Naive B cell (primary cell): Measurements from ENCODE around the gene TPP1. TPM values are rescaled to one million over a fixed set of nuclear protein-coding genes. Genes with fewer than 3 reads are reported as not detected.

ENCODE experiments used
- ATAC-seq, 2 donors: fragments of 150-1000 bp; cut with Tn5 transposase; 2 replicates each; pipeline ENCODE4 v1.10.0; 2021; ENCODE audit warnings: low read depth in 2 of 2, mild to moderate bottlenecking in 2 of 2, moderate library complexity in 2 of 2
- DNase-seq: peaks from one replicate; pipeline ENCODE4 v3.0.0; 2022
- H3K27ac Mint-ChIP-seq, 6 donors: one replicate each; pipeline ENCODE4 v1.8.0; 2020 to 2022; ENCODE audit warnings: mild to moderate bottlenecking in 6 of 6, mixed read lengths in 6 of 6, moderate library complexity in 5 of 6, inconsistent platforms in 2 of 6
- H3K27me3 Mint-ChIP-seq, 3 donors: one replicate each; pipeline ENCODE4 v1.8.0; 2021 to 2022; ENCODE audit warnings: mixed read lengths in 3 of 3, mild to moderate bottlenecking in 1 of 3
- H3K36me3 Mint-ChIP-seq, 2 donors: one replicate each; pipeline ENCODE4 v1.8.0; 2020 to 2022; ENCODE audit warnings: mixed read lengths in 2 of 2, inconsistent platforms in 1 of 2, mild to moderate bottlenecking in 1 of 2
- H3K4me1 Mint-ChIP-seq, 3 donors: one replicate each; pipeline ENCODE4 v1.8.0; 2020 to 2022; ENCODE audit warnings: mixed read lengths in 3 of 3, inconsistent platforms in 1 of 3, mild to moderate bottlenecking in 1 of 3, moderate library complexity in 1 of 3
- H3K4me3 Mint-ChIP-seq, 8 donors: one replicate each; pipeline ENCODE4 v1.8.0; 2020 to 2022; ENCODE audit warnings: mild to moderate bottlenecking in 8 of 8, mixed read lengths in 8 of 8, moderate library complexity in 8 of 8, inconsistent platforms in 2 of 8
- H3K9me3 Mint-ChIP-seq, 7 donors: one replicate each; pipeline ENCODE4 v1.8.0; 2020 to 2022; ENCODE audit warnings: mixed read lengths in 7 of 7, mild to moderate bottlenecking in 5 of 7, inconsistent platforms in 2 of 7, moderate library complexity in 1 of 7
- polyA plus RNA-seq, 6 donors: library from polyadenylated mRNA; unstranded; fragments of 300-500 nt; fragmentation: Illumina TruSeq; gene quantifications; one replicate each; pipeline ENCODE4 v1.2.3, GENCODE V29; 2021; ENCODE audit warnings: low read depth in 6 of 6

The TPP1 gene
- polyA plus RNA-seq, 6 donors from 2014 or later, result 146 to 198 (median 176) TPM

DNA sequence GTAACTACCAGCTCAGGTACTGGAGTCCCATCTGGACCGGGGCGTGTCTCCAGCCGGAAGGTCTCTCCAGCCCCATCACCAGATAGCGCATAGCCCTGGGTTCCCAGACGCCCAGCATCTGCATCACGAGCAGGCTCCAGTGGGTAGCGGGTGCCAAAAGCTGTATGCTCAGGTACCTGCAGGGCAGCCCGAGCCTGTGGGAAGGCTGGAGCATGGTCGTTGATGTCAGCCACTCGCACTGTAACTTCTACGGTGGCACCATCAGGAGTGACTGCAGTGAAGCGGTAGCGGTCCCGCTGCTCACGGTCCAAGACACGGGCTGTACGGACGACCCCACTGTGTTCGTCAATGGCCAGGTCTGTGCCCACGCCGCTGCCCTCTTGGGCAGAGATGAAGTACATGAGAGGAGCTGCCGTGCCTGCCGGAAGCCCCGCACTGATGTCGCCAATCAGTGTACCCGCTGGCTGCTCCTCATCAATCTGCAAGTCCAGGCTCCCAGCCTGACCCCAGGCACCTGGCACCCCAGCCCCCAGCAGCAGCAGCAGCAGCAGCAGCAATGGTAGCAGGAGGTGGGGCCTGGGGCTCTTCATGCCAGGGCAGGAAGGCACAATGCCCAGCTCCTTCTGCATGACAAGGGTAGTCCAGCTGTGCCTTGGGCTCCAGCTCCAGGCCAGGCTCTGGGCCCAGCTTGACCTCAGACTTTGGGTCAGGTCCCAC is 21.9 kb upstream of the TPP1 start:
- ATAC-seq (no peak), DNase-seq (no peak)
- H3K4me1 Mint-ChIP-seq, result peaks cover 0 to 6% (median 4%) of the 10 kb centered on the region in 3 donors
- H3K9me3 Mint-ChIP-seq, result no peaks in the 10 kb centered on the region
- H3K27me3 Mint-ChIP-seq, result no peaks in the 10 kb centered on the region
- H3K4me3 Mint-ChIP-seq, result no peak overlapping the region
- no peaks in the 10 kb centered on the region for H3K36me3 Mint-ChIP-seq
- H3K27ac Mint-ChIP-seq, result no peak overlapping the region

DNA sequence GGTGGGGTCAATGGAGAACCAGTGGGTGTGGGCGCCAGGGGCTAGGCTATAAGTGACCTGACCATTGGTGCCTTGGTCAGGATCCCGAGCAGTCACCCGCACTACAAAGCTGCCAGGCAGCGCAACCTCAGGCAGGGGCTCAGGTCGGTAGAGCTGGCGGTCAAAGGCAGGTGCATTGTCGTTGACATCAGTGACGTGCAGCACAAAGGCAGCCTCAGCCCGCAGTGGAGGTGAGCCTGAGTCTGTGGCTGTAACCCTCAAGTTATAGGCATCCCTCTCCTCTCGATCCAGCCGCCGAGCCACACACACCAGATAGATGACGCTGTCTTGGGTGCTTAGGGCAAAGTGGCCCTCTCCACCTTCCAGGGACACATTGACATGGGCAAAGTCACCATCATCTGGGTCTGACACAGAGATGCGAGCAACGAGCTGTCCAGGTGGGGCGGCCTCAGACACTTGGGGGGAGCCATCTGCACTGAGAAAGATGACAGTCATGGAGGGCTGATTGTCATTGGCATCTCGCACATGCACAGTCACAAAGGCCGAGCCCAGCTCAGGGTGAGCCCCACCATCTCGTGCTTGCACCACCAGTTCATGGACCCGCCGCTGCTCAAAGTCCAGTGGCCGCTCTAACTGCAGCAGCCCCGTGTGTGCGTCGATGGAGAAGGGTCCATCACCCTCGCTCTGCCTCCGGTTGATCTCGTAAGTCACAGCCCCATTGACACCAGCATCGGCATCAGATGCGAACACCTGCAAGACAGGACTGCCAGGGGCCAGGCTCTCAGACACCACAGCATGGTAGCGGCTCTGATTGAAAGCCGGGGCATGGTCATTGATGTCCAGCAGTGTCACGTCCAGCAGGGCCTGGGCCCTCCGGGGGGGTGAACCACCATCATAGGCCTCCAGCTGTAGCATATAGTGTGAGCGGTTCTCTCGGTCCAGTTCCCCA is 21.1 kb upstream of the TPP1 start:
- no peak overlapping the region for H3K27ac Mint-ChIP-seq

GRCh38 chr11:6638429-6638828 is 19.2 kb upstream of the TPP1 start:
- no peaks in the 10 kb centered on the region for H3K27me3 Mint-ChIP-seq
- H3K9me3 Mint-ChIP-seq, result no peaks in the 10 kb centered on the region
- no peaks in the 10 kb centered on the region for H3K36me3 Mint-ChIP-seq
- no peak overlapping the region for H3K4me3 Mint-ChIP-seq
- DNase-seq, result no peak
- peaks cover 0 to 6% (median 4%) of the 10 kb centered on the region in 3 donors for H3K4me1 Mint-ChIP-seq
- no peak for ATAC-seq
- H3K27ac Mint-ChIP-seq, result no peak overlapping the region

More for the DNA sequence above, 21.1 kb upstream of the TPP1 start:
- peaks cover 0 to 6% (median 4%) of the 10 kb centered on the region in 3 donors for H3K4me1 Mint-ChIP-seq
- DNase-seq (no peak), ATAC-seq (no peak)
- no peaks in the 10 kb centered on the region for H3K9me3 Mint-ChIP-seq
- no peaks in the 10 kb centered on the region for H3K36me3 Mint-ChIP-seq
- no peaks in the 10 kb centered on the region for H3K27me3 Mint-ChIP-seq
- no peak overlapping the region for H3K4me3 Mint-ChIP-seq

- ATAC-seq, result no peak
- no peak for DNase-seq
- H3K4me3 Mint-ChIP-seq, result no peak overlapping the region
- no peaks in the 10 kb centered on the region for H3K36me3 Mint-ChIP-seq
- H3K9me3 Mint-ChIP-seq, result no peaks in the 10 kb centered on the region
- H3K4me1 Mint-ChIP-seq, result peaks cover 0 to 6% (median 4%) of the 10 kb centered on the region in 3 donors
- no peak overlapping the region for H3K27ac Mint-ChIP-seq
- no peaks in the 10 kb centered on the region for H3K27me3 Mint-ChIP-seq
Measured at GRCh38 chr11:6637871-6638270, 18.6 kb upstream of the TPP1 start.

- ATAC-seq, result no peak
- no peaks in the 10 kb centered on the region for H3K36me3 Mint-ChIP-seq
- H3K27me3 Mint-ChIP-seq, result no peaks in the 10 kb centered on the region
- peaks cover 0 to 6% (median 4%) of the 10 kb centered on the region in 3 donors for H3K4me1 Mint-ChIP-seq
- DNase-seq, result no peak
- no peaks in the 10 kb centered on the region for H3K9me3 Mint-ChIP-seq
- no peak overlapping the region for H3K27ac Mint-ChIP-seq
- no peak overlapping the region for H3K4me3 Mint-ChIP-seq
Measured at GRCh38 chr11:6636480-6636879, 17.3 kb upstream of the TPP1 start.

DNA sequence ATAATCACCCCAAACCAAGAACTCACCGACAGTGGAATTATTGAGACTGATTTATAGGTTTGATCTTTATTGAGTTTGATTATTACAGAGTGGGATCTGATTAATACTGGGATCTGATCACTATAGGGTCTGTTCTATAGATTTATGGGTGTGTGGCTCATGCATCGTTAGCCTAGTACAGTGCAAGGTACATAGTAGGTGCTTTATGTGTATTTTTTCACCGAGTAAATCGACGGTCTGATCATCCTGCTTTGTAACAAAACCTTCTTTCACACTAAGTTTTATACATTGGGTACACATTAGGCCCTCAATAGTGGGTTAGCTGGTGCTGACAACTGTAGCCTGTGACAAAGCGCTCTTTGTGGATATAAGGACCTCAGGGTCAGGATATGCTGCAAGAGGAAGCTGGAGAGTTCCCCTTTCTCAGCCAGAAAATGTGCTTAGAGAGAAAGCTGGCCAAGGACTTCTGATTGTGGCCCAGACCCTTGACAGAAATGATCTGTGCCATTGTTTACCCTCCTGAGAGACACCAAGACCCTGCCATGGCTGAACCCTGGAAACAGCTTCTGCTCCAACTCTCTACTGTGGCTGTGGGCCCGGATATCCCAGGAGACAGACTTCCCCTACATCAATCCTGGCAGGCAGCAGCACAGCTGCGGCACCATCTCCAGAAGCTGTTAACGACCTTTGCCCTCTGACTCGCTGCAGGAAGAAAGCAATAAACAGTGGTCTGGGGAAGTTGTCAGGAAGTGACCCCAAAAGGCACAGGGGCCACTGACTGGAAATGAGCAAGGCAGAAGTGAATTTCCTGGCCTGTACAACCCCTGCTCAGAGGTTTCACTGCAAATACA is 16.1 kb upstream of the TPP1 start:
- Mint-ChIP-seq H3K27me3 (no peaks in the 10 kb centered on the region), H3K36me3 (no peaks in the 10 kb centered on the region), H3K9me3 (no peaks in the 10 kb centered on the region), H3K4me3 (no peak overlapping the region), H3K4me1 (peaks cover 0 to 6% (median 4%) of the 10 kb centered on the region in 3 donors), H3K27ac (no peak overlapping the region)
- DNase-seq (no peak), ATAC-seq (peak in 1 of 2 donors; percentile 35)

DNA sequence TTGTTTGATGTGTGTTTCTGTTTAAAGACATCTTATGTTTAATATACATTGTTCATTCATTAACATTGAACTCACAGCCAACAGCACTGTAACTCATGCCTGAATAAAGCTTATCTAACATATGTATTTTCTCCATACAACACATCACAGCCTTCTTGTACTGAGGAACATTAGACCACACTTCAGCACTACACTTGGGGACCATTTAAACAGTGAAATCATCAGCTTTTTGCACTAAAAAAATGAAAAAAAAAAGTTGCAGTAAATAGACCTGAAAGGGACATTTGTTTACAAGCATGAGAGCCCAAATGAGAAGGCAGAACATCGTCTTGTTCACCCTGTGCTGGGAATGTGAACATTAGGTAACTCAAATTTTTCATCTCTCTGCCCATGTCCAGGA is 15.3 kb upstream of the TPP1 start:
- H3K4me1 Mint-ChIP-seq, result peaks cover 0 to 4% (median 3%) of the 10 kb centered on the region in 3 donors
- H3K9me3 Mint-ChIP-seq, result no peaks in the 10 kb centered on the region
- DNase-seq (no peak), ATAC-seq (no peak)
- no peaks in the 10 kb centered on the region for H3K36me3 Mint-ChIP-seq
- no peak overlapping the region for H3K27ac Mint-ChIP-seq
- no peak overlapping the region for H3K4me3 Mint-ChIP-seq
- H3K27me3 Mint-ChIP-seq, result no peaks in the 10 kb centered on the region

DNA sequence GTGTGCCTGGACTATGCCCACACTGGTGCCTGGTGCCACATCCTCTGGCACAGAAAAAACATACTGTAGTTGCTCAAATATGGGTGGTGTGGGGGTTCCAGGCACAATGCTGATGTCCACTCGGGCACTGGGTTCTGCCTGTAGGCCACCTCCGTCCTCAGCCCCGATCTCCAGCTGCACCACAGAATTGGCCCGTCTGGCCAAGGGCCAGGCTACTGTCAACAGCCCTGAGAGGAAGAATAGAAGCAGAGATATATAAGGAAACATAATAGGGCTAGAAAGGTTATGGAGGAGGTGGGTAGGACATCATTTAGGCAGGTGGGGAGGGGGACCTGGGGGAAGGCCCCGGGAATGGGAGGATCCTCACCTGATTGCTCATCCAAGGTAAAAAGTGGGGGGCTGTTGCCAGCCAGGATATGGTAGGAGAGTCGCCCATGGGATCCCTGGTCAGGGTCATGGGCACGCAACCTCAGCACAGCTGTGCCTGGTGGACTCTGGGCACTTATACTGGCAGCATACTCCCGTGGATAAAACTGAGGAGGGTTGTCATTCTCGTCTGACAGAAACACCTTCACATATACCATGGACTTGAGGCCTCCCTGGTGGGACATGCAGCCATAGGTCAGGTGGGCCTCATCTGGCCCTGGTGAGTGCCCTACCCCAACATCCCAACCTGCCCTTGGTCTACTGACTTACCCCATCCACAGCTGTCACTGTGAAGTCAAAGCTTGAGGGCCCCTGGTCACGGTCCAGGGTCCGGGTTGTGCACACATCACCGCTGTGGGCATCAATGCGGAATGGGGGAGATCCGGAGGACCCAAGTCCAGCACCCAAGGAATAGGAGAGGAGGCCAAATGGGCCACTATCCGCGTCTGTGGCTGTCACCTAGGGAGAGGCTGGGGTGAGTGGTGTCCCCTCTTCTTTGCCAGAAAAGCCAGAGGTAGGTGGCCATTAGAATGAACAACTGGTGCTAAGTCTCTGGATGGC is 14.5 kb upstream of the TPP1 start:
- Mint-ChIP-seq H3K27ac (no peak overlapping the region), H3K36me3 (no peaks in the 10 kb centered on the region), H3K4me1 (no peaks in the 10 kb centered on the region), H3K4me3 (no peak overlapping the region), H3K27me3 (no peaks in the 10 kb centered on the region), H3K9me3 (no peaks in the 10 kb centered on the region)
- ATAC-seq, result no peak
- no peak for DNase-seq

DNA sequence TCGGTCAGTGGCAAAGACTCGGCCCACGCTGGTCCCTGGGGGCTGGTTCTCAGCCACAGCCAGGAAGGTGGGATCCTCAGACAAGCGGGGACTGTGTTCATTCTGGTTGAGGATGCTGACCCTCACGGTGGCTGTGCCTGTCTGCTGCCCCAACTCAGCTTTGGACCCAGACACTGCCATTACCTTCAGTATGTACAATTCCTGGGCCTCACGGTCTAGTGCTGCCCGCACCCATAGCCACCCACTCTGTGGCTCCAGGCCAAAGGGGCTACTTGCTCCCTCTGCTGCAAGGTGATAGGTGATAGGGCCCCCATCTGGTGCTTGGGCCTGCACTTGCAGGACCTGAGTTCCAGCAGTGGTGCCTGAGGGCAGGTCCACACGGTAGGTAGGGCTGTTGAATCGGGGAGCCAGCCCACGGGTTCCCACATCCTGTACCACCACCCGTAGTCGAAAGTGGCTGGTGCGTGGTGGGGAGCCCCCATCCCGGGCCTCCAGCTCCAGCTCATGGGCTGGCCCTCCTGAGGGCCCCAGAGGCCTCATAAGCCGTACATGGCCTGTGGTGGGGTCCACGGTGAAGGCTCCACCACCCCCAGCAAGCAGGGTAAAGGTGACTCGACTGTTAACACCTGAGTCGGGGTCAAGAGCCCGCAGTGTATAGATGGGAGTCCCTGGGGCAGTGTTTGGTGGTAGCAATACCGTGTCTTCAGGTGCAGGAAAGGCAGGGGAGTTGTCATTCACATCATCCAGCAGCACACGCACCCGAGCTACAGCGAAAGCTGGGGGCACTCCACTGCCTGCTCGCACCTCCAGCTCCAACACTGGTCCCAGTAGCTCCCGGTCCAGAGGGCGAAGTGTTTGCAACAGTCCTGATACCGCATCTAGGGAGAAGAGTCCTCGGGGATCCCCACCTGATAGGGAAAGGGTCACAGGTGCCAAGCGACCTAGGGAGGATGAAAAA is 13.2 kb upstream of the TPP1 start:
- Mint-ChIP-seq H3K27ac (no peak overlapping the region), H3K4me1 (peaks cover 11 to 12% (median 11%) of the 10 kb centered on the region in 3 donors), H3K9me3 (no peaks in the 10 kb centered on the region), H3K36me3 (no peaks in the 10 kb centered on the region), H3K27me3 (no peaks in the 10 kb centered on the region), H3K4me3 (no peak overlapping the region)
- no peak for DNase-seq
- ATAC-seq, result no peak

- Mint-ChIP-seq H3K4me1 (peaks cover 17 to 21% (median 18%) of the 10 kb centered on the region in 3 donors), H3K4me3 (no peak overlapping the region), H3K9me3 (no peaks in the 10 kb centered on the region), H3K27me3 (no peaks in the 10 kb centered on the region), H3K36me3 (no peaks in the 10 kb centered on the region), H3K27ac (peak overlapping the region in 1 of 6 donors; percentile 72)
- DNase-seq (no peak), ATAC-seq (no peak)
Measured at GRCh38 chr11:6631361-6631890, 12.2 kb upstream of the TPP1 start.

DNA sequence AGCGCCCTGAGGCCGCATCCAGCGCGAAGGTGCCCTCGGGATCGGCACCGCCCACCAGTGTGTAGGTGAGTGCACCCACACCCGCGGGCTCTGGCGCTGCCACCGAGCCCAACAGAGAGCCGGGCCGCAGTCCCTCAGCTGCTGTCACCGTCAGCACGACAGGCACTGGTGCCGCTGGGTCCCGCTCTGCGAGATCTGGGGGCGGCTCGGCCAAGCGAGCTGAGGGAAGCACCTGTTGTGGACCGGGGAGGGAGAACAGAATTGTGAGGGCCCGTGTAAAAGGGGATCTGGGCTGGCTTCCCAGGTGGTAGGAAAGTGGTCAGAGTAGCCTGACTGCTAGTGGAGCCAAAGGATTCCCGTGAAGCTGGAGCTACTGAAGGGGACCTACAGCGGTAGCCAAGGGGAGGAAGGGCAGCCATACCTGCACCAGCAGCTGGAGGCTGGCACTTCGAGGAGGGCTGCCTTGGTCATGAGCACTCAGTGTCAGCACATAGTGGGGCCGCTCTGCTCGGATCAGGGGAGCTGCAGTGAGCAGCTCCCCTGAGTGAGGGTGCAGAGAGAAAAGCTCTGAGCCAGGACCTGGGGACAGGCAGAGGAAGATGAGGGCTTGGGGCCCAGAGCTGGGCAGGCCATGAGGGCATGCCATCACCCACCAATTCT is 11.5 kb upstream of the TPP1 start:
- no peak overlapping the region for H3K27ac Mint-ChIP-seq
- no peaks in the 10 kb centered on the region for H3K9me3 Mint-ChIP-seq
- peaks cover 19 to 22% (median 21%) of the 10 kb centered on the region in 3 donors for H3K4me1 Mint-ChIP-seq
- DNase-seq (no peak), ATAC-seq (no peak)
- H3K27me3 Mint-ChIP-seq, result no peaks in the 10 kb centered on the region
- H3K4me3 Mint-ChIP-seq, result no peak overlapping the region
- H3K36me3 Mint-ChIP-seq, result no peaks in the 10 kb centered on the region
